Right renal cortex interstitium (tissue), 3 donors: ENCODE measurements around the gene CNIH4. TPM values are rescaled to one million over a fixed set of nuclear protein-coding genes. Genes with fewer than 3 reads are reported as not detected.
"Not testable (repeated sequence)": the region's sequence is repeated elsewhere in the genome, so short reads cannot be mapped to it uniquely, and the experiment has no call there.

ENCODE experiments used
- DNase-seq, 3 donors: peaks; one replicate each; pipeline ENCODE4 v3.0.0-alpha.2; 2013; ENCODE audit warnings: low read depth in 3 of 3, low spot score in 2 of 3
- polyA plus RNA-seq, 3 donors: library from polyadenylated mRNA; unstranded; fragments of 120-200 nt; gene quantifications; one replicate each; pipeline ENCODE4 v1.2.1, GENCODE V29; 2013; ENCODE audit not compliant: insufficient read length in 3 of 3

The CNIH4 gene
- polyA plus RNA-seq, 3 donors, result 52.9 to 60.4 (median 53.8) TPM

- DNase-seq, result no peak
These were observed 36.0 kb downstream of the CNIH4 start for GRCh38 chr1:224392411-224393249.

- no peak for DNase-seq
These were observed 36.6 kb downstream of the CNIH4 start for GRCh38 chr1:224393294-224393693.

- no peak for DNase-seq
These were observed 43.2 kb downstream of the CNIH4 start for GRCh38 chr1:224399887-224400286.

GRCh38 chr1:224402472-224403036 is 45.9 kb downstream of the CNIH4 start:
- no peak for DNase-seq

GRCh38 chr1:224404916-224405603 is 48.4 kb downstream of the CNIH4 start:
- no peak for DNase-seq

- DNase-seq, result no peak
These were observed 48.9 kb downstream of the CNIH4 start for GRCh38 chr1:224405604-224405970.

- no peak for DNase-seq
These were observed 49.5 kb downstream of the CNIH4 start for GRCh38 chr1:224406216-224406615.

GRCh38 chr1:224407571-224408293 is 51.1 kb downstream of the CNIH4 start:
- no peak for DNase-seq

GRCh38 chr1:224408294-224408590 is 51.6 kb downstream of the CNIH4 start:
- DNase-seq, result no peak

GRCh38 chr1:224411766-224412165 is 55.1 kb downstream of the CNIH4 start:
- no peak for DNase-seq

GRCh38 chr1:224420106-224420505 is 63.4 kb downstream of the CNIH4 start:
- no peak for DNase-seq

GRCh38 chr1:224425279-224425884 is 68.7 kb downstream of the CNIH4 start:
- no peak for DNase-seq

GRCh38 chr1:224426869-224427268 is 70.2 kb downstream of the CNIH4 start:
- not testable (repeated sequence) for DNase-seq

- no peak for DNase-seq
These were observed 70.7 kb downstream of the CNIH4 start for GRCh38 chr1:224427346-224427745.

GRCh38 chr1:224428713-224429112 is 72.0 kb downstream of the CNIH4 start:
- not testable (repeated sequence) for DNase-seq

Other genes starting within 250 kb of the CNIH4 start
- 10 to 100 TPM; 33.9 to 37.4 (median 36.3) TPM for gene FBXO28, start 242.8 kb upstream of the CNIH4 start, polyA plus RNA-seq
- gene DEGS1, start 173.6 kb upstream of the CNIH4 start, polyA plus RNA-seq, result 10 to 100 TPM; 62.2 to 72.0 (median 67.9) TPM
- 10 to 100 TPM; 36.2 to 44.7 (median 40.2) TPM for gene NVL, start 26.7 kb upstream of the CNIH4 start, polyA plus RNA-seq
- gene WDR26, start 77.9 kb downstream of the CNIH4 start, polyA plus RNA-seq, result 100 to 1,000 TPM in 1 of 3 donors, 10 to 100 TPM in 2; 94.8 to 105 (median 95.2) TPM